Lower leg skin (tissue), 4 donors: ENCODE measurements around the gene UACA. TPM values are rescaled to one million over a fixed set of nuclear protein-coding genes. Genes with fewer than 3 reads are reported as not detected.

Experiments
- DNase-seq, 2 donors: peaks; one replicate each; pipeline ENCODE4 v3.0.0-alpha.2; 2019; ENCODE audit warnings: low spot score in 2 of 2
- H3K4me3 ChIP-seq: fragments of 200-600 bp; sonication (generic); 2 replicates; pipeline ENCODE4 v1.5.1; 2017; ENCODE audit warnings: mild to moderate bottlenecking, low read depth; ENCODE audit not compliant: poor library complexity, severe bottlenecking
- CTCF ChIP-seq, 3 donors: fragments of 450-650 bp; IDR thresholded peaks; one replicate each; pipeline ENCODE4 v1.5.1; 2016; ENCODE audit warnings: antibody characterized with exemption in 3 of 3, mild to moderate bottlenecking in 3 of 3, moderate library complexity in 2 of 3
- POLR2A ChIP-seq, 2 donors: fragments of 450-650 bp; IDR thresholded peaks; one replicate each; pipeline ENCODE4 v1.6.1; 2016 to 2017; ENCODE audit warnings: antibody characterized with exemption in 2 of 2, mild to moderate bottlenecking in 1 of 2, moderate library complexity in 1 of 2
- WGBS, 2 donors: methylation state at CpG; one replicate each; pipeline ENCODE4 v1.1.5; 2018; 5-methylcytosine and 5-hydroxymethylcytosine counted together
- intact Hi-C: fragments of 100-400 bp; cut with DNase I; formaldehyde crosslinking; loops from one replicate; pipeline ENCODE4 v1.15.0; 2023; ENCODE audit warnings: low total_unique reads
- total RNA-seq, 4 donors: library from RNA; depleted of rRNA; stranded (reverse); fragments of >200 nt; gene quantifications; one replicate each; pipeline ENCODE4 v1.1.0, GENCODE V29; 2016

Gene UACA
- total RNA-seq, 4 donors from 2014 or later = 37.8 to 47.3 (median 42.1) TPM

GRCh38 chr15:70643783-70644125 is 119.6 kb downstream of the UACA start:
- intact Hi-C loops = no loop called here
- no peak overlapping the region for H3K4me3 ChIP-seq
- TF ChIP-seq POLR2A (IDR thresholded peaks at IDR 0.05) = no peak
- no peak for TF ChIP-seq CTCF (IDR thresholded peaks at IDR 0.05)
- no peak for DNase-seq
- WGBS, 2 donors = 64 to 79% methylated on average over 1 of the region's 1 CpG

- intact Hi-C loops = no loop called here
- DNase-seq = no peak
- no peak overlapping the region for H3K4me3 ChIP-seq
- TF ChIP-seq CTCF (IDR thresholded peaks at IDR 0.05) = no peak
- no peak for TF ChIP-seq POLR2A (IDR thresholded peaks at IDR 0.05)
- 78 to 79% methylated on average over 8 of the region's 8 CpGs for WGBS, 2 donors
These were observed 120.1 kb downstream of the UACA start for GRCh38 chr15:70643106-70643782.

- DNase-seq = no peak
- 69 to 75% methylated on average over 5 of the region's 5 CpGs for WGBS, 2 donors
- TF ChIP-seq POLR2A (IDR thresholded peaks at IDR 0.05) (no peak), CTCF (IDR thresholded peaks at IDR 0.05) (no peak)
- intact Hi-C loops = no loop called here
- H3K4me3 ChIP-seq = no peak overlapping the region
These were observed 126.7 kb downstream of the UACA start for GRCh38 chr15:70636540-70637165.

- no peak for DNase-seq
- H3K4me3 ChIP-seq = no peak overlapping the region
- 96 to 97% methylated on average over 2 of the region's 2 CpGs for WGBS, 2 donors
- no peak for TF ChIP-seq CTCF (IDR thresholded peaks at IDR 0.05)
- TF ChIP-seq POLR2A (IDR thresholded peaks at IDR 0.05) = no peak
- intact Hi-C loops = no loop called here
These were observed 127.5 kb downstream of the UACA start for GRCh38 chr15:70635895-70636294.

- intact Hi-C loops = no loop called here
- DNase-seq = no peak
- no peak overlapping the region for H3K4me3 ChIP-seq
- 92 to 93% methylated on average over 7 of the region's 7 CpGs for WGBS, 2 donors
- TF ChIP-seq CTCF (IDR thresholded peaks at IDR 0.05) (no peak), POLR2A (IDR thresholded peaks at IDR 0.05) (no peak)
These were observed 129.4 kb downstream of the UACA start for GRCh38 chr15:70633991-70634390.
